ENCODE measurements around the gene DTX1.

DNA sequence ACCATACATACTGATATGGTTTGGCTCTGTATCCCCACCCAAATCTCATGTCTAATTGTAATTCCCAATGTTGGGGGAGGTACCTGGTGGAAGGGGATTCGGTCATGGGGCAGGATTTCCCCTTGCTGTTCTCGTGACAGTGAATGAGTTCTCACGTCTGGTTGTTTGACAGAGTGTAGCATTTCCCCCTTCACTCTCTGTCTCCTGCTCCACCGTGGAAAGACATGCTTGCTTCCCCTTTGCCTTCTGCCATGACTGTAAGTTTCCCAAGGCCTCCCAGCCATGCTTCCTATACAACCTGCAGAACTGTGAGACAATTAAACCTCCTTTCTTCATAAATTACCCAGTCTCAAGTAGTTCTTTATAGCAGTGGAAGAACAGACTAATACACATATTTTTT is 28.8 kb upstream of the DTX1 start:
- TF ChIP-seq ZNF707 (tag by site-specific recombination; IDR thresholded peaks at IDR 0.05) (no peak), KLF1 (tag by site-specific recombination; IDR thresholded peaks at IDR 0.05) (no peak), MYNN (tag by site-specific recombination; IDR thresholded peaks at IDR 0.05; ENCODE audit: borderline replicate concordance) (no peak), ZBTB20 (tag by site-specific recombination; IDR thresholded peaks at IDR 0.05) (no peak), ZNF561 (tag by site-specific recombination; IDR thresholded peaks at IDR 0.05; ENCODE audit: borderline replicate concordance) (no peak), ZBTB48 (tag by site-specific recombination; IDR thresholded peaks at IDR 0.05) (no peak)
- TF ChIP-seq, protein P1, sequence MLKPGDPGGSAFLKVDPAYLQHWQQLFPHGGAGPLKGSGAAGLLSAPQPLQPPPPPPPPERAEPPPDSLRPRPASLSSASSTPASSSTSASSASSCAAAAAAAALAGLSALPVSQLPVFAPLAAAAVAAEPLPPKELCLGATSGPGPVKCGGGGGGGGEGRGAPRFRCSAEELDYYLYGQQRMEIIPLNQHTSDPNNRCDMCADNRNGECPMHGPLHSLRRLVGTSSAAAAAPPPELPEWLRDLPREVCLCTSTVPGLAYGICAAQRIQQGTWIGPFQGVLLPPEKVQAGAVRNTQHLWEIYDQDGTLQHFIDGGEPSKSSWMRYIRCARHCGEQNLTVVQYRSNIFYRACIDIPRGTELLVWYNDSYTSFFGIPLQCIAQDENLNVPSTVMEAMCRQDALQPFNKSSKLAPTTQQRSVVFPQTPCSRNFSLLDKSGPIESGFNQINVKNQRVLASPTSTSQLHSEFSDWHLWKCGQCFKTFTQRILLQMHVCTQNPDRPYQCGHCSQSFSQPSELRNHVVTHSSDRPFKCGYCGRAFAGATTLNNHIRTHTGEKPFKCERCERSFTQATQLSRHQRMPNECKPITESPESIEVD (tag by site-specific recombination; IDR thresholded peaks at IDR 0.05): no peak
- TF ChIP-seq, protein P2, sequence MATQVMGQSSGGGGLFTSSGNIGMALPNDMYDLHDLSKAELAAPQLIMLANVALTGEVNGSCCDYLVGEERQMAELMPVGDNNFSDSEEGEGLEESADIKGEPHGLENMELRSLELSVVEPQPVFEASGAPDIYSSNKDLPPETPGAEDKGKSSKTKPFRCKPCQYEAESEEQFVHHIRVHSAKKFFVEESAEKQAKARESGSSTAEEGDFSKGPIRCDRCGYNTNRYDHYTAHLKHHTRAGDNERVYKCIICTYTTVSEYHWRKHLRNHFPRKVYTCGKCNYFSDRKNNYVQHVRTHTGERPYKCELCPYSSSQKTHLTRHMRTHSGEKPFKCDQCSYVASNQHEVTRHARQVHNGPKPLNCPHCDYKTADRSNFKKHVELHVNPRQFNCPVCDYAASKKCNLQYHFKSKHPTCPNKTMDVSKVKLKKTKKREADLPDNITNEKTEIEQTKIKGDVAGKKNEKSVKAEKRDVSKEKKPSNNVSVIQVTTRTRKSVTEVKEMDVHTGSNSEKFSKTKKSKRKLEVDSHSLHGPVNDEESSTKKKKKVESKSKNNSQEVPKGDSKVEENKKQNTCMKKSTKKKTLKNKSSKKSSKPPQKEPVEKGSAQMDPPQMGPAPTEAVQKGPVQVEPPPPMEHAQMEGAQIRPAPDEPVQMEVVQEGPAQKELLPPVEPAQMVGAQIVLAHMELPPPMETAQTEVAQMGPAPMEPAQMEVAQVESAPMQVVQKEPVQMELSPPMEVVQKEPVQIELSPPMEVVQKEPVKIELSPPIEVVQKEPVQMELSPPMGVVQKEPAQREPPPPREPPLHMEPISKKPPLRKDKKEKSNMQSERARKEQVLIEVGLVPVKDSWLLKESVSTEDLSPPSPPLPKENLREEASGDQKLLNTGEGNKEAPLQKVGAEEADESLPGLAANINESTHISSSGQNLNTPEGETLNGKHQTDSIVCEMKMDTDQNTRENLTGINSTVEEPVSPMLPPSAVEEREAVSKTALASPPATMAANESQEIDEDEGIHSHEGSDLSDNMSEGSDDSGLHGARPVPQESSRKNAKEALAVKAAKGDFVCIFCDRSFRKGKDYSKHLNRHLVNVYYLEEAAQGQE (tag by site-specific recombination; IDR thresholded peaks at IDR 0.05): no peak
- TF ChIP-seq, protein P3, sequence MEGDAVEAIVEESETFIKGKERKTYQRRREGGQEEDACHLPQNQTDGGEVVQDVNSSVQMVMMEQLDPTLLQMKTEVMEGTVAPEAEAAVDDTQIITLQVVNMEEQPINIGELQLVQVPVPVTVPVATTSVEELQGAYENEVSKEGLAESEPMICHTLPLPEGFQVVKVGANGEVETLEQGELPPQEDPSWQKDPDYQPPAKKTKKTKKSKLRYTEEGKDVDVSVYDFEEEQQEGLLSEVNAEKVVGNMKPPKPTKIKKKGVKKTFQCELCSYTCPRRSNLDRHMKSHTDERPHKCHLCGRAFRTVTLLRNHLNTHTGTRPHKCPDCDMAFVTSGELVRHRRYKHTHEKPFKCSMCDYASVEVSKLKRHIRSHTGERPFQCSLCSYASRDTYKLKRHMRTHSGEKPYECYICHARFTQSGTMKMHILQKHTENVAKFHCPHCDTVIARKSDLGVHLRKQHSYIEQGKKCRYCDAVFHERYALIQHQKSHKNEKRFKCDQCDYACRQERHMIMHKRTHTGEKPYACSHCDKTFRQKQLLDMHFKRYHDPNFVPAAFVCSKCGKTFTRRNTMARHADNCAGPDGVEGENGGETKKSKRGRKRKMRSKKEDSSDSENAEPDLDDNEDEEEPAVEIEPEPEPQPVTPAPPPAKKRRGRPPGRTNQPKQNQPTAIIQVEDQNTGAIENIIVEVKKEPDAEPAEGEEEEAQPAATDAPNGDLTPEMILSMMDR (tag by site-specific recombination; IDR thresholded peaks at IDR 0.05): no peak
- TF ChIP-seq, protein P4, sequence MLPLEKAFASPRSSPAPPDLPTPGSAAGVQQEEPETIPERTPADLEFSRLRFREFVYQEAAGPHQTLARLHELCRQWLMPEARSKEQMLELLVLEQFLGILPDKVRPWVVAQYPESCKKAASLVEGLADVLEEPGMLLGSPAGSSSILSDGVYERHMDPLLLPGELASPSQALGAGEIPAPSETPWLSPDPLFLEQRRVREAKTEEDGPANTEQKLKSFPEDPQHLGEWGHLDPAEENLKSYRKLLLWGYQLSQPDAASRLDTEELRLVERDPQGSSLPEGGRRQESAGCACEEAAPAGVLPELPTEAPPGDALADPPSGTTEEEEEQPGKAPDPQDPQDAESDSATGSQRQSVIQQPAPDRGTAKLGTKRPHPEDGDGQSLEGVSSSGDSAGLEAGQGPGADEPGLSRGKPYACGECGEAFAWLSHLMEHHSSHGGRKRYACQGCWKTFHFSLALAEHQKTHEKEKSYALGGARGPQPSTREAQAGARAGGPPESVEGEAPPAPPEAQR (tag by site-specific recombination; IDR thresholded peaks at IDR 0.05): no peak
- TF ChIP-seq, protein P5, sequence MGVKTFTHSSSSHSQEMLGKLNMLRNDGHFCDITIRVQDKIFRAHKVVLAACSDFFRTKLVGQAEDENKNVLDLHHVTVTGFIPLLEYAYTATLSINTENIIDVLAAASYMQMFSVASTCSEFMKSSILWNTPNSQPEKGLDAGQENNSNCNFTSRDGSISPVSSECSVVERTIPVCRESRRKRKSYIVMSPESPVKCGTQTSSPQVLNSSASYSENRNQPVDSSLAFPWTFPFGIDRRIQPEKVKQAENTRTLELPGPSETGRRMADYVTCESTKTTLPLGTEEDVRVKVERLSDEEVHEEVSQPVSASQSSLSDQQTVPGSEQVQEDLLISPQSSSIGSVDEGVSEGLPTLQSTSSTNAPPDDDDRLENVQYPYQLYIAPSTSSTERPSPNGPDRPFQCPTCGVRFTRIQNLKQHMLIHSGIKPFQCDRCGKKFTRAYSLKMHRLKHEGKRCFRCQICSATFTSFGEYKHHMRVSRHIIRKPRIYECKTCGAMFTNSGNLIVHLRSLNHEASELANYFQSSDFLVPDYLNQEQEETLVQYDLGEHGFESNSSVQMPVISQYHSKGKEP (tag by site-specific recombination; IDR thresholded peaks at IDR 0.05): no peak
- TF ChIP-seq, protein P6, sequence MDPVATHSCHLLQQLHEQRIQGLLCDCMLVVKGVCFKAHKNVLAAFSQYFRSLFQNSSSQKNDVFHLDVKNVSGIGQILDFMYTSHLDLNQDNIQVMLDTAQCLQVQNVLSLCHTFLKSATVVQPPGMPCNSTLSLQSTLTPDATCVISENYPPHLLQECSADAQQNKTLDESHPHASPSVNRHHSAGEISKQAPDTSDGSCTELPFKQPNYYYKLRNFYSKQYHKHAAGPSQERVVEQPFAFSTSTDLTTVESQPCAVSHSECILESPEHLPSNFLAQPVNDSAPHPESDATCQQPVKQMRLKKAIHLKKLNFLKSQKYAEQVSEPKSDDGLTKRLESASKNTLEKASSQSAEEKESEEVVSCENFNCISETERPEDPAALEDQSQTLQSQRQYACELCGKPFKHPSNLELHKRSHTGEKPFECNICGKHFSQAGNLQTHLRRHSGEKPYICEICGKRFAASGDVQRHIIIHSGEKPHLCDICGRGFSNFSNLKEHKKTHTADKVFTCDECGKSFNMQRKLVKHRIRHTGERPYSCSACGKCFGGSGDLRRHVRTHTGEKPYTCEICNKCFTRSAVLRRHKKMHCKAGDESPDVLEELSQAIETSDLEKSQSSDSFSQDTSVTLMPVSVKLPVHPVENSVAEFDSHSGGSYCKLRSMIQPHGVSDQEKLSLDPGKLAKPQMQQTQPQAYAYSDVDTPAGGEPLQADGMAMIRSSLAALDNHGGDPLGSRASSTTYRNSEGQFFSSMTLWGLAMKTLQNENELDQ (tag by site-specific recombination; IDR thresholded peaks at IDR 0.05; ENCODE audit: low read depth): no peak

All from HEK293 (cell line).